OCI-LY7 (cell line): ENCODE measurements around the gene SIL1. TPM values are rescaled to one million over a fixed set of nuclear protein-coding genes. Genes with fewer than 3 reads are reported as not detected.

ENCODE experiments used
- BruUV-seq: library from RNA; stranded (reverse); fragments of 400-500 nt; replicated peaks from 2 replicates; lab custom pipeline; 2021; lab: Mats Ljungman, UMichigan
- CTCF ChIA-PET: fragments of 300-600 bp; sonication (Branson Sonifier 250); formaldehyde crosslinking; loops from one replicate; lab custom pipeline; 2022; ENCODE audit warnings: antibody characterized with exemption; ENCODE audit not compliant: unreplicated experiment; lab: Charles Lee
- POLR2A ChIA-PET: fragments of 300-600 bp; sonication (Branson Sonifier 250); formaldehyde crosslinking; loops from one replicate; lab custom pipeline; 2022; ENCODE audit warnings: antibody characterized with exemption; lab: Charles Lee
- DNase-seq: peaks from one replicate; pipeline ENCODE4 v3.0.0-alpha.2; 2015; ENCODE audit warnings: low spot score
- H2AFZ ChIP-seq: fragments of 200-600 bp; sonication (generic), shearing (Covaris generic); 2 replicates; pipeline ENCODE4 v1.6.1; 2014; ENCODE audit warnings: mild to moderate bottlenecking, antibody characterized with exemption, low read length, moderate library complexity
- H3K27ac ChIP-seq: fragments of 200-600 bp; sonication (generic); 2 replicates; pipeline ENCODE4 v1.5.1; 2014; ENCODE audit warnings: mixed run types, low read depth, mild to moderate bottlenecking, moderate library complexity, low read length, inconsistent platforms; ENCODE audit not compliant: poor library complexity, severe bottlenecking
- H3K36me3 ChIP-seq: fragments of 200-600 bp; sonication (generic); 2 replicates; pipeline ENCODE4 v1.6.1; 2014; ENCODE audit warnings: mild to moderate bottlenecking, antibody characterized with exemption, low read length, moderate library complexity, mixed read lengths; ENCODE audit not compliant: insufficient read depth
- H3K4me1 ChIP-seq: fragments of 200-600 bp; sonication (generic); 2 replicates; pipeline ENCODE4 v1.5.1; 2014; ENCODE audit warnings: mild to moderate bottlenecking, low read length; ENCODE audit not compliant: insufficient read depth, poor library complexity, severe bottlenecking
- H3K4me2 ChIP-seq: fragments of 200-600 bp; sonication (generic); 2 replicates; pipeline ENCODE4 v1.6.1; 2014; ENCODE audit warnings: mild to moderate bottlenecking, low read length
- H3K4me3 ChIP-seq: fragments of 200-600 bp; sonication (generic); 2 replicates; pipeline ENCODE4 v1.5.1; 2014; ENCODE audit warnings: mild to moderate bottlenecking, low read depth, low read length; ENCODE audit not compliant: poor library complexity, severe bottlenecking
- H3K79me2 ChIP-seq: fragments of 200-600 bp; sonication (generic); 2 replicates; pipeline ENCODE4 v1.6.1; 2016; ENCODE audit warnings: low read depth, mild to moderate bottlenecking, low read length, moderate library complexity, mixed read lengths; ENCODE audit not compliant: insufficient read depth
- H3K9me2 ChIP-seq: fragments of 200-600 bp; sonication (generic); 2 replicates; pipeline ENCODE4 v1.6.1; 2016; ENCODE audit warnings: mild to moderate bottlenecking, low read length, mixed read lengths; ENCODE audit not compliant: insufficient read depth
- H3K9me3 ChIP-seq: fragments of 200-600 bp; sonication (generic); 2 replicates; pipeline ENCODE4 v1.6.1; 2014; ENCODE audit warnings: mild to moderate bottlenecking, mixed run types, low read length, mixed read lengths
- H4K20me1 ChIP-seq: fragments of 200-600 bp; sonication (generic); 2 replicates; pipeline ENCODE4 v1.6.1; 2014; ENCODE audit warnings: mild to moderate bottlenecking, antibody characterized with exemption, low read length, moderate library complexity, mixed read lengths; ENCODE audit not compliant: insufficient read depth
- CTCF ChIP-seq: fragments of 200-600 bp; sonication (generic); conservative IDR thresholded peaks from 2 replicates; pipeline ENCODE4 v1.5.1; 2014; ENCODE audit warnings: mild to moderate bottlenecking, antibody characterized with exemption, low read length, moderate library complexity, mixed read lengths
- EZH2phosphoT487 ChIP-seq: fragments of 200-600 bp; sonication (generic); IDR thresholded peaks from 2 replicates; pipeline ENCODE4 v1.6.1; 2018; ENCODE audit warnings: low read depth, borderline replicate concordance, mild to moderate bottlenecking, mixed run types, antibody characterized with exemption, low read length, moderate library complexity, mixed read lengths
- intact Hi-C: fragments of 100-400 bp; cut with micrococcal nuclease; formaldehyde crosslinking; loops from one replicate; pipeline ENCODE4 v1.10.0; 2022; ENCODE audit not compliant: unreplicated experiment
- total RNA-seq, 2 experiments: library from RNA; depleted of rRNA in 1 of 2; stranded (reverse); fragments of >200 nt in 1 of 2; shearing (Covaris generic) in 1 of 2; gene quantifications; 2 replicates each; pipeline ENCODE4 v1.2.3, GENCODE V29; 2014 to 2022

Gene SIL1
- total RNA-seq, 2 experiments from 2014 or later, result 9.2 to 22.8 TPM

GRCh38 chr5:138972836-138973235, 225.3 kb downstream of the SIL1 start:
- BruUV-seq, result no TSS peak
- intact Hi-C loops, result no loop called here
- Histone ChIP-seq H3K4me3 (no peak overlapping the region), H4K20me1 (no peaks in the 10 kb centered on the region), H3K4me2 (no peak overlapping the region), H3K4me1 (no peaks in the 10 kb centered on the region), H2AFZ (no peak overlapping the region), H3K9me2 (no peaks in the 10 kb centered on the region), H3K79me2 (no peaks in the 10 kb centered on the region), H3K27ac (no peak overlapping the region), H3K9me3 (no peaks in the 10 kb centered on the region), H3K36me3 (no peaks in the 10 kb centered on the region)
- no peak for DNase-seq
- TF ChIP-seq CTCF, result no peak
- TF ChIP-seq EZH2phosphoT487, result no peak
- POLR2A ChIA-PET, result interaction anchor here (0.6 kb wide), 1 partner anchor 745 kb away, joined by 3 read pairs; no protein-coding TSS in a partner anchor
- CTCF ChIA-PET, result no interaction called here

GRCh38 chr5:138972230-138972629, 225.9 kb downstream of the SIL1 start:
- no peak overlapping the region for H2AFZ ChIP-seq
- CTCF ChIA-PET, result no interaction called here
- no peaks in the 10 kb centered on the region for H3K9me3 ChIP-seq
- H3K27ac ChIP-seq, result no peak overlapping the region
- H3K36me3 ChIP-seq, result no peaks in the 10 kb centered on the region
- H3K4me1 ChIP-seq, result no peaks in the 10 kb centered on the region
- intact Hi-C loops, result no loop called here
- H3K4me3 ChIP-seq, result no peak overlapping the region
- H4K20me1 ChIP-seq, result no peaks in the 10 kb centered on the region
- POLR2A ChIA-PET, result interaction anchor here (0.6 kb wide), 1 partner anchor 744 kb away, joined by 3 read pairs; no protein-coding TSS in a partner anchor
- H3K79me2 ChIP-seq, result no peaks in the 10 kb centered on the region
- TF ChIP-seq EZH2phosphoT487 (no peak), CTCF (no peak)
- BruUV-seq, result no TSS peak
- no peak overlapping the region for H3K4me2 ChIP-seq
- no peaks in the 10 kb centered on the region for H3K9me2 ChIP-seq
- DNase-seq, result no peak

- DNase-seq, result no peak
- no peaks in the 10 kb centered on the region for H3K36me3 ChIP-seq
- no peaks in the 10 kb centered on the region for H3K9me3 ChIP-seq
- no peaks in the 10 kb centered on the region for H4K20me1 ChIP-seq
- no peaks in the 10 kb centered on the region for H3K4me1 ChIP-seq
- intact Hi-C loops, result no loop called here
- H3K27ac ChIP-seq, result no peak overlapping the region
- ChIA-PET POLR2A (no interaction called here), CTCF (no interaction called here)
- no TSS peak for BruUV-seq
- H3K79me2 ChIP-seq, result no peaks in the 10 kb centered on the region
- TF ChIP-seq CTCF, result no peak
- no peak overlapping the region for H2AFZ ChIP-seq
- H3K4me2 ChIP-seq, result no peak overlapping the region
- H3K4me3 ChIP-seq, result no peak overlapping the region
- no peaks in the 10 kb centered on the region for H3K9me2 ChIP-seq
Measured at GRCh38 chr5:138969323-138970002, 228.7 kb downstream of the SIL1 start.
